Stimulated activated CD8-positive, alpha-beta memory T cell treated with anti-CD3 and anti-CD28 coated beads, Interleukin-4, amount 100 ng/mL, for 4 hours (primary cell): ENCODE results near the gene SOX6.
"Not testable (repeated sequence)": the region's sequence is repeated elsewhere in the genome, so short reads cannot be mapped to it uniquely, and the experiment has no call there.

Source experiments
- DNase-seq, 2 donors: peaks; one replicate each; pipeline ENCODE4 v3.0.0-alpha.2; 2020; ENCODE audit warnings: low read depth in 2 of 2, low spot score in 1 of 2

SOX6 gene

DNA sequence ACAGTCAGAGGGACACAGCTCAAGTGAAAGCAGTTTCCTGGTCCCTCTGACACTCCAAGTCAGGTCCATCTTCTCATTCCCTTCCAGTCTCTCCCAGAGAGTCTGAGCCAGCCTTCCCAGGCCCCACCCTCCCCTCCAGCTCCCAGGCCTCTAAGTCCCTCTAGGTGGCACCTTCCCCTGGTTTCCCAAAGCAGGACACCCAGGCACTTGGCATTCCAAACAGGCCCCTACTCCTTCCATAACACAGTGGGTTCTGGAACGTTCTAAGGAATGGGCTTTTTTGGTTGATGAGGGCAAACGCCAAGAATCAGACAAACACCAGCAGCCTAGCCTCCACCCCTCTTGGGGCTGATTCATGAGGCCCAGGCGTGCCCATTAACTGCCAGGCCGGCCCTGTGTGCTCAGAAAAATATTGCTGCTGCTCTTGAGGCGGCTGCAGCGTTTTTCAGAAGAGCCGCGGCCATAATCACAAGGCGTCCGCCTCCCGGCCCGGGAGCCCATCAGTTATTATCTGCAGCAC is 418.7 kb downstream of the SOX6 start:
- no peak for DNase-seq

DNA sequence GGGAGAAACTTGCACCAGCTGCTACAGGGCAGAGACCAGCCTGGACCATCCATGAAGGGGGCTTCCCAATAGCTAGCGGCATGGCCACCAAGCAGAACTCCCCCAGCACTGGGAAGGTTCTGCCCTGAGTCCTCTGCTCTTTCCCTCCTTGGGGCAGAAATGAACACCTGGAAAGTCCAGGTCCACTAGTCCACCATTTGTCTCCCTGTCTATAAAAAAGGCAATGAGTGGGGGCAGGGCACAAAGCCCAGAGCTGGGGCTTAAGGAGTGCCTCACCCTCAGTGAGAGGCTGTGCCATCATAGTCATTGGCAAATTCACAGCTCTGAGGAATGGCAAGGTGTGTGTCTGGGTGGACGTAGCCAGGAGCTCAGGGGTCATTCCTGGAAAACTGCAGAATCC is 420.3 kb downstream of the SOX6 start:
- DNase-seq: no peak

DNA sequence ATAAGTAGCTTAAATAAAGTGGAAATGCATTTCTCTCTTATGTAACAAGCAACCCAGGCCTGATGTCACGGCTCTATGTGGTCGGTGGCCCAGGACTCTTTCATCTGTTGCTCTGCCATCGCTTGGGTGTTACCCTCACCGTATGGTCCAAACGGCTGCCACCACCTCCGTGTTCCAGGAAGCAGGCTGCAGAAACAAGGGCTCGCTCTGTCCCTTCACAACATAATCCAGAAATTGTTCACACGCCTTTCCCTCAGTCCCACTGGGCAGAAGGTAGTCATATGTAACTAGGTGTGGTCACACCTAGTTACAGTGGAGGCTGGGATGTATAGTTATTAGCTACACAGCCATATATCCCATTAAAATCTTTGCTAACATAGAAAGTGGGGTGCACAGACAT is 421.0 kb downstream of the SOX6 start:
- DNase-seq: no peak

DNA sequence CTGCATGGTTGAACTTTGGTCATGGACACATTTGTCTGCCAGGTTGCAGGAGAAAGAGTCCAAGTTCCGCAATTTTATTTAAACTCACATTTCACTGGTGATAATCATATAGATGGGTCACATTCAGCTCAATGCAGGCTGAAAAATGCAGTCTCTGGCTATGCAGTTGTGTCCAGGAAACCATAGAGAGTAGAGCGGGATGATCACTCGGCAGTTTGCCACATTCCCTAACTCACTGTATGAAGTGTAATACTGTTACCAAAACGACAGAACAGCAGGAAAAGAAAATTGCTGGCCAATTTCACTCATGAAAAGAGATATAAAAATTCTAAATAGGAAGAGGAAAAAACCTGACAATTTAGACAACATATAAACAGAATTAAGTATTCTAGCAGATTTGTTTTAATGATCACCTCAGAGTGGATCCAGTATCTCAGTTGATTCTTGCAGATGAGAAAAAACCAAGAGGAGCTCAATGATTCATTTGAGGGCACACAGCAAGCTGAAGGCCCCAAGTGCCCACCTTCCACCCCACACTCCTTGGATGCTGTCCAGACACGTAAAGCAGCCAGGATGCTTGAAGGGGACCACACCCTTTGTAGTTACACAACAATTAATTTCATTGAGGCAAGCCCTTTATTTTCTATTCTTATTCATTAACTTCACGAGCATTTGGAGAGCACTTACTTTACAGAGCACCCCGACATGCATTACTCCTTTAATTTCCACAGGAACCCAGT is 422.3 kb downstream of the SOX6 start:
- no peak for DNase-seq

DNA sequence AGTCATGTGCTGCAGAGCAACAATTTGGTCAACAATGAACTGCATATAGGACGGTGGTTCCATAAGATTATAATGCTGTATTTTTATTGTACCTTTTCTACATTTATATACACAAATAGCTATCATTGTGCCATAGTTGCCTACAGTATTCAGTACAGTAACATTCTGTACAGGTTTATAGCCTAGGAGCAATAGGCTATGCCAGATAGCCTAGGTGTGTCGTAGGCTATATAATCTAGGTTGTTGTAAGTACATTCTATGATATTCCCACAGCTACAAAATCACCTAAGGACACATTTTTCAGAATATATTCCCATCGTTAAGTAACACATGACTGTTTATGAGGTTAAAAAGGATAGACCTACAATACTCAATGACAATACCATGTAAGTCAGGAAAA is 423.9 kb downstream of the SOX6 start:
- DNase-seq: no peak

DNA sequence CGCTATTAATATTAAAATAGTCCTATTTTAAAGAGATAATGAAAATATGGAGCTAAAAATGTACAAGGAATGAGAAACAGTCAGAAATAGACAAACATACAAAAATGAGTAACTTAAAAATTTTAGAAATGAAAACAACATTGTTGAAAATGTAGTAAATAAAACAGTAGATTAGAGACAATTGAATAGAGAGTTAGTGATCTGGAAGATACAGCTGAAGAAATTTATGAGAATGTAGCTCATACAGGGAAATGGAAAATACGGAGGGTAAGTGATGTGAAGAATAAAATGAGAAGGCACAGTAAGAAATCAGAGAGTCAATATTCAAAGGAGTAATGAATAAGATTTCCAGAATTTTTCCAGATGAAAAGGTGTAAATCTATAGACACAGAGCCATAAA is 424.8 kb downstream of the SOX6 start:
- DNase-seq: no peak

DNA sequence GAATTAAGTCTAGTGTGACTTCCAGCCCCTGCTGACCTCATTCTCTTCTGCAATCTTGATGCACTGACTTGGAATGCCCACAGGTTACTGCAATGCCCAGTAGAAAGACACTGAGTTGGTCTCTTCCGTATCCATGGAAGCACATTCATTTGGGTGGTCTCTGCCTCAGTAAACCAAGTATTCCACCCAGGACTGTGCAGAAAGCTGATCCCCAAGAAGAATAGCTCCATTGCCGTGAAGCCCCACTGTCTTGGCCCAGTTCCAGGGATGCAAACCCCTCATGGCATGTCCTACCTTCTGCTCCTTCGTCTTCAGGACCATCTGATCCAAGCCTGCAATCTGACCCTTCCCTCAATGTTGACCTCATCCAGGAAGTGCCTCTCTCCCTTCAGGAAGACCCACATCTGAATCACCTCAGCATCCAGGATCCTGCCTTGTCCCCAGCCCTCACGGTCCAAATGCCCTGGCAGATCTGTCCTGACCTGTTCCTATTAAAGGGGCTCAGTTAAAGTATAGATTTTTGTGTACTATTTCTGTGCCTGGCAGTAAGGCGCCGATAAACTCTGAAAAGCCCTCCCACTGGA is 425.8 kb downstream of the SOX6 start:
- no peak for DNase-seq

DNA sequence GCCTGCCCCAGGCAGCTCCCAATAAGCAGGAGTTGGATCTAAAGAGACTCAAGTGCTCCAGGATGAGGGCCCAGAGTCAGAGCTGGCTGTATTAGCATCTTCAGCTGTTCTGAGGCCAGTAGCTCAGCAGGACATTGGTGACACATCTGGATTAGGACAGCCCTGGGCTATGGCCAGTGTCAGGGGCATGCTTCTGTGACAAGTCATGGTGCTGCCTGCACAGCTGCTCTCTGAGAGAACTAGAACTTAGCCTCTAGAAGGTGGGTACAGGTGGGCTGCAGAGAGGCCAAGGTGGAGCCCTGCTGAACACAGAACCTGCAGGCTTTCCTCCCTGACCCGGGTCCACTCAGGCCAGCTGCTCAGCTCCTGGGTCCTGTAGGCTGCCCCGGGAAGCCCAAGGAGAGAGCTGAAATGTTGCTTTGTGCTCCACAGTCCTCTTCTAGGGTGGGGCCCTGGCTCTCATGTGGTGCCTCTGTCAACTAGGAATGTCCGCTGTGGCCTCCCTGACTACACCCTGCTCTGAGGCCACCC is 426.9 kb downstream of the SOX6 start:
- DNase-seq: no peak

DNA sequence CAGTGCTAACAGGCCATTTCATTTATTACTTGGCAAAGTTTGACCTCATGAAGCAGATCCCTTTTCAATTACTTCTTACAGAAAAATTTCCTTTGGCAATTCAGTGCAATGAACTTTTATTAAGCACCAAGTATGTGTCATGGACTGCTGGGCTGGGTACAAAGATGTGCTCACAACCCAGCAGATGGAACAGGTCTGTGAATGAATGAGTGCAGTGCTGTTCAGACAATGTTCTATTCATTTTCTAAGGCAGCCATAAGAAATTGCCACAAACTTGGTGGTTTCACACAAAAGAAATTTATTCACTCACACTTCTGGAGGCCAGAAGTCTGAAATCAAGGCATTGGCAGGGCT is 428.5 kb downstream of the SOX6 start:
- no peak for DNase-seq

DNA sequence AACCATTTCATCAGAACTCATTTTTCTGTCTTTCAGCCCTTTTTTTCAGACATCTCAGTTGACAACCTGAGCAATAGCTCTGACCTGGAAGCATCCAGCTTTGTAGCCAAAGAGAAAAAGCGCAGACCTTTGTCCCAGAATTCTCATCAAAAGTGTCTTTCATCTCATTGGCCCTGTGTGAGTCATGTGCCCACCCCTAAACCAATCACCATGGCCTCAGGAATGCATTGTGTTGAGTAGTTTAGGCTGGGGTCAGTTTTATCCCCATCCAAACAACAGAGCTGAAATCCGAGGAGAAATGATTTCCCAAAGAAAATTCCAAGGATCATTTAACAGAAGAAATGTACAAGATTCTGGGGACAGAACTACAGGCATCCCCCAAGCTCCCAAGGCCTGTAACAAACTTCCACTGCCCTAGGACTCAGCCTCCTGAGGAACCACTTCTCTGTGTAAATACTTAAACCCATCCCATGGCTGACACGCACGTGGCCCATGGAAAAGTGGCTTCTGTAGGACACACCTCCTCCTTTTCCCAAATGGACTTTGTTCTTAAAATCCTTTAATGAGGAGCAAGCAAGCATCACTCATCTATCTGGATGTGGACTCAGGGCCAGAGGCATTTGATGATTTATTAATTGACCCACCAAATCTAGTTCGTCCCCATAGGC is 429.0 kb downstream of the SOX6 start:
- DNase-seq: no peak

DNA sequence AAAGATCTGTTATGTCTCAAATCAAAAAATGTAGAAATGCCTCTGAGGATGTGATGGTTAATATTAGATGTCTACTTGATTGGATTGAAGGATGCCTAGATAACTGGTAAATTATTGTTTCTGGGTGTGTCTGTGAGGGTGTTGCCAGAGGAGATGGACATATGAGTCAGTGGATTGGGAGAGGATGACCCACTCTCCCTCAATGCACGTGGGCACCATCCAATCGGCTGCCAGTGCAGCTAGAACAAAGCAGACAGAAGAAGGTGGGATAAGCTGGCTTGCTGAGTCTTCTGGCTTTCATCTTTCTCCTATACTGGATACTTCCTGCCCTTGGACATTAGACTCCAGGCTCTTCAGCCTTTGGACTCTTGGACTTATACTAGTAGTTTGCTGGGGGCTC is 430.3 kb downstream of the SOX6 start:
- no peak for DNase-seq

DNA sequence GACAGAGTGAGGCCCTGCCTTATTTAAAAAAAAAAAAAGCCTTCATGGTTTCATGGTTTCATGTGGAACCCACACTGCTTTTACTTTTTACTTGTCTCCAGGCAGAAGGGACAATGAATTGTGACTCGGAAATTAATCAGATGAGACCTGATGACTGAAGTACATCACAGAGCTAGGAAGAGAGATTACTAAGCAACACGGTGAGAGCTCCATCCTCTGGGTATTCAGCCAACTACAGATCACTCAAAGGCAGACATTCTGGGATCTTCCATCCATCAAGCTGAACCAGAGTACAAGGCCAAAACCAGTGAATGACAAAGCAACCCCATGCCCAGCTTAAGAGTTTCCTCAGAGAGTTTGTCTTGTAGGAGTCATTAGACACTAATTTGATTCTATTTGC is 433.2 kb downstream of the SOX6 start:
- DNase-seq: no peak

DNA sequence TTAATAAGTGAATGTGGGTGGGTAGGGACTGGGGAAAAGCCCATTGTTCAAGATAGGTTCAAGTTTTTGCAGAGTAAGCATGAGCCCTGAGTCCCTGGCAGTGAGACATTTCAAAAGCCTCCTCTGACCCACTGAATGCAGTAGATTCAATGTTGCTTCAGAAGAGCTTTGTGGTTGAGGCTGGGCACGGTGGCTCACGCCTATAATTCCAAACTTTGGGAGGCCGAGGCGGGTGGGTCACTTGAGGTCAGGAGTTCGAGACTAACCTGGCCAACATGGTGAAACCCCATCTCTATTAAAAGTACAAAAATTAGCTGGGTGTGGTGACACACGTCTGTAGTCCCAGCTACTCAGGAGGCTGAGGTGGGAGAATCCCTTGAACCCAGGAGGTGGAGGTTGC is 433.6 kb downstream of the SOX6 start:
- not testable (repeated sequence) for DNase-seq

DNA sequence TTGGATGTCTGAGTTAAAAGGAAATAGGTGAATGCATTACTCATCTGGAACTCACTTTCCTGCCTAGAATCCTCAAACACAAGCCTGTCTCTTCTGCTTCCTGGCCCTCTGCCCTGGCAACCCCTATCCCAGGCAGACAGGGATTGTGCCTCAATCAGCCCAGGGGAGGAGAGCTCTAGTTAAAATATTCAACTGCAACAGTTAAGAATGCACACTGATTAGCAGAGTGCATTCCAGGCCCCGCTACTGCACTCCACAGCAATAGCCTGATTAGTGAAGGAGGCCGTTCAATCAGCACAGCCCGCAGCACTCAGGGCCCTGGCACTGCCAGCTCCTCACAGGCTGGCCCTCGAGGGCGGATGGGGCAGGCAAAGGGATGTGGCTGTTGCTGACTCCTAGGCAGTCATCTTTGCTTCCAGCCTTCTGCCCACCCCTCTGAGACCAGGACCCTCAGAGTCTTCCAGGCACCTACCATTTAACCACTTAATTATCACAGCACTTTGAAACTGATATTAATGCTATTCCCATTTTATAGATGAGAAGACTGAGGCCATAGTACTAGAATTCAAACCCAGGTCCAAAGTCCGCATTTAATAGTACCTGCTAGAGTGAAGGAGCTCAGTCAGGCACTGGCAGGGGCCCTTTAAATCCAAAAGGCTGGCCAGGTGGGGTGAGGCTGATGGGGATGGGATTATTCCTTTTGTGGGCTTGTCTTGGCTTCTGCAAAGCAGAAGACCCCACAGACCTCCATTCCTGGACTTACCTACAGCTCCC is 435.3 kb downstream of the SOX6 start:
- no peak for DNase-seq

DNA sequence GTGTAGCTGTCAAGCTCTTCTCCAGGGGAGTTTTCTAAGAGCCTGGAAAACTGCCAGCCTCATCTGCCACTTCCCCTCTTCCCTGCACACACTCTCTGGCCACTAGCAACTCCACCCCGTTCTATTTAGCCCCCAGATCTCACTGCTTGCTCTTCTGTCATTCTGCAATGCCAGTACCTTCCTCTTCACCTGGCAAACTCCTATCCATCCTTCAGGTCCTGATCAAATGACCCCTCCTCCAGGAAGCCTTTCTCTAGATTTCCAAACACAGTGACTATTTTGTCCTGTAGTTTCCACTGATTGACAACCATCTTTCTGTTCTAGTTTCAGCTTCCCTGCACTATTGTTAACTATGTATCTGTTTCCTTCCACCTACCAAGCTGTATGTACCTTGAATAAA is 437.7 kb downstream of the SOX6 start:
- no peak for DNase-seq

DNA sequence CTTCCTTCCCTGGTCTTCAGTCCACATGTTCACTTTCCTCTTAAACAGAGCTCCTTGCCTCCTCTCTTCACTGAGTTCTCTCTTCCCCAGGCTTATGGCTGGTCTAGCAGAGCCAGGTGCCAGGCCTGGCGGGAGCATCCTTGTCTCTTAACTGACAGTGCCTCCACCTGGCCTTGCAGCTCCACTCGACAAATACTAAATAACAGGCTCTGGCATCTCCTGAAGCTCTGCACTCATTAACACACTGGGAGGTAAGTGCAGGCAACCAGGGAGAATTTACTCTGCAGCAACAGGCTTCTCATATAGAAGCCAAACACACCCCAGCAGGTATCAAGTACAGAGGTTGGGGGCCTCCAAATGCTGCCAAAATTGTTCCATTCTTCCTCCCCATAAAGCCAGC is 438.1 kb downstream of the SOX6 start:
- no peak for DNase-seq
